Left ventricle myocardium inferior (tissue), 1 donor: ENCODE measurements around the gene MUSTN1. TPM values are rescaled to one million over a fixed set of nuclear protein-coding genes. Genes with fewer than 3 reads are reported as not detected.

Source experiments
- DNase-seq: peaks from one replicate; pipeline ENCODE4 v3.0.0-alpha.2; 2020
- H3K27ac ChIP-seq: fragments of 200-600 bp; replicated peaks from 2 replicates; pipeline ENCODE4 v1.8.0; 2021
- H3K27me3 ChIP-seq: fragments of 200-600 bp; 2 replicates; pipeline ENCODE4 v1.8.0; 2021; ENCODE audit warnings: low read depth
- H3K36me3 ChIP-seq: fragments of 200-600 bp; 2 replicates; pipeline ENCODE4 v1.8.0; 2021
- H3K4me1 ChIP-seq: fragments of 200-600 bp; 2 replicates; pipeline ENCODE4 v1.8.0; 2021
- H3K4me3 ChIP-seq: fragments of 200-600 bp; 2 replicates; pipeline ENCODE4 v1.8.0; 2021; ENCODE audit warnings: mild to moderate bottlenecking, moderate library complexity
- H3K9me3 ChIP-seq: fragments of 200-600 bp; replicated peaks from 2 replicates; pipeline ENCODE4 v1.8.0; 2021
- CTCF ChIP-seq: fragments of 200-600 bp; IDR thresholded peaks from 2 replicates; pipeline ENCODE4 v1.8.0; 2021; ENCODE audit warnings: antibody characterized with exemption, mild to moderate bottlenecking, borderline replicate concordance
- intact Hi-C: fragments of 100-400 bp; cut with micrococcal nuclease; formaldehyde crosslinking; loops from one replicate; pipeline ENCODE4 v1.11.0; 2022
- total RNA-seq: library from RNA; stranded (reverse); fragmentation: NEBNext Ultra II Directional; extraction: Animal tissue kit (Norgen Biotek cat#: 25700); gene quantifications from one replicate; pipeline ENCODE4 v1.2.1, GENCODE V29; 2021
- donor health status: DM: no; HTN: yes; CAD: no; lungs with severe emphysema.

MUSTN1 gene
- total RNA-seq, 1 donor from 2014 or later, result 32.7 TPM

GRCh38 chr3:52856666-52857065 lies 21.8 kb upstream of the MUSTN1 start:
- Histone ChIP-seq H3K36me3 (peaks cover 26% of the 10 kb centered on the region), H3K9me3 (no peaks in the 10 kb centered on the region), H3K4me1 (peaks cover 10% of the 10 kb centered on the region), H3K4me3 (no peak overlapping the region), H3K27ac (no peak overlapping the region), H3K27me3 (no peaks in the 10 kb centered on the region)
- DNase-seq, result no peak
- intact Hi-C loops, result no loop called here
- TF ChIP-seq CTCF, result no peak

GRCh38 chr3:52854013-52854412 lies 19.2 kb upstream of the MUSTN1 start:
- Histone ChIP-seq H3K4me3 (no peak overlapping the region), H3K36me3 (peaks cover 48% of the 10 kb centered on the region), H3K4me1 (peaks cover 10% of the 10 kb centered on the region), H3K27ac (no peak overlapping the region), H3K27me3 (no peaks in the 10 kb centered on the region), H3K9me3 (no peaks in the 10 kb centered on the region)
- TF ChIP-seq CTCF, result no peak
- no peak for DNase-seq
- intact Hi-C loops, result no loop called here

- H3K27me3 ChIP-seq, result no peaks in the 10 kb centered on the region
- H3K9me3 ChIP-seq, result no peaks in the 10 kb centered on the region
- TF ChIP-seq CTCF, result no peak
- intact Hi-C loops, result no loop called here
- H3K4me3 ChIP-seq, result no peak overlapping the region
- peaks cover 63% of the 10 kb centered on the region for H3K36me3 ChIP-seq
- H3K4me1 ChIP-seq, result peaks cover 7% of the 10 kb centered on the region
- no peak for DNase-seq
- H3K27ac ChIP-seq, result no peak overlapping the region
Measured at GRCh38 chr3:52852419-52852818, 17.6 kb upstream of the MUSTN1 start.

DNA sequence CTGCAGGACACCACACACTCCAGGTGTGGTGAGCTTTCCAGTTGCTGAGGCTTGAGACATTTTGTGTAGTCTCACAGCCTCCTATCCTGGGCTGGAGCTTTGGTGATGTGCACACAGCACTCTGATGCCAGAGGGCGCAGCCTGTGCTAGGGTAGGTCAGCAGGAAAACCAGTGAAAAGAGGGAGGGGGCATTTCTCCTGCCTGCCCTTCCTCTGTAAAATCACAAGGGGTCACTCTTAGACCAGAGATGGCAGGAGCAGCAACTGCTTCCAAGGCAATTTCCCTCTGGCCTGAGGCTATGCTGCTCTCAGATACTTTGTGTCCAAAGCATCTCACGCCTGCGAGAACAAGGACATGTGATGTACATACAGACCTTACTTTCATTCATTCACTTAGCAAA lies 16.5 kb upstream of the MUSTN1 start:
- H3K27ac ChIP-seq, result no peak overlapping the region
- peaks cover 68% of the 10 kb centered on the region for H3K36me3 ChIP-seq
- no peak overlapping the region for H3K4me3 ChIP-seq
- intact Hi-C loops, result no loop called here
- no peaks in the 10 kb centered on the region for H3K9me3 ChIP-seq
- TF ChIP-seq CTCF, result peak; percentile 62
- H3K27me3 ChIP-seq, result no peaks in the 10 kb centered on the region
- peaks cover 3% of the 10 kb centered on the region for H3K4me1 ChIP-seq
- no peak for DNase-seq

GRCh38 chr3:52849656-52850055 lies 14.8 kb upstream of the MUSTN1 start:
- Histone ChIP-seq H3K9me3 (no peaks in the 10 kb centered on the region), H3K36me3 (peaks cover 64% of the 10 kb centered on the region), H3K27ac (no peak overlapping the region), H3K27me3 (no peaks in the 10 kb centered on the region), H3K4me1 (peaks cover 18% of the 10 kb centered on the region), H3K4me3 (no peak overlapping the region)
- intact Hi-C loops, result no loop called here
- no peak for TF ChIP-seq CTCF
- DNase-seq, result no peak

DNA sequence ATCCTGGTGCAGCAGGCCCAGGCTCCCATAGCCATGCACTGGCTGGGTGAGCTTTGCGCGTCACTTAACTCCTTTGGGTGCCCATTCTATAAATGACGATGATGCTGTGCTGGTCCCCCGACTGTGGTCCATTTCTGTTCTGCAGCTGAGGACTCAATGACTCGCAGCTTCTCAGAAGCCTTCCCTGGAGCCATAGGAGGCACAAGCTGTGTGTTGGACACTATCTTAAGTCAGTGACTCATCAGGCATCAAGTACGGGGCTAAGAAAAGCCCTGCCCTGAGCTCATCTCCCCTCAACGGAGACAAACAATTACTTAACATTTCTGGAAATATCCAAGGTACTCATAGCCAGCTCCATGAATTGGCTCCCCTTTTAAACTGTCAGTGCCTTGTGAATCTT lies 13.8 kb upstream of the MUSTN1 start:
- Histone ChIP-seq H3K27ac (peak overlapping the region; percentile 5), H3K36me3 (peaks cover 55% of the 10 kb centered on the region), H3K9me3 (no peaks in the 10 kb centered on the region), H3K4me3 (no peak overlapping the region), H3K4me1 (peaks cover 28% of the 10 kb centered on the region), H3K27me3 (no peaks in the 10 kb centered on the region)
- intact Hi-C loops, result no loop called here
- no peak for TF ChIP-seq CTCF
- no peak for DNase-seq
